Activated CD4-positive, alpha-beta T cell treated with anti-CD3 and anti-CD28 coated beads, Interleukin-10, Interleukin-2, amounts not matched to agents 100 ng/mL and 50 ng/mL, durations not matched to agents 16 hours and 8 hours (primary cell): ENCODE data around the gene PURA.

Experiments
- DNase-seq: peaks from one replicate; pipeline ENCODE4 v3.0.0-alpha.2; 2020

PURA gene

DNA sequence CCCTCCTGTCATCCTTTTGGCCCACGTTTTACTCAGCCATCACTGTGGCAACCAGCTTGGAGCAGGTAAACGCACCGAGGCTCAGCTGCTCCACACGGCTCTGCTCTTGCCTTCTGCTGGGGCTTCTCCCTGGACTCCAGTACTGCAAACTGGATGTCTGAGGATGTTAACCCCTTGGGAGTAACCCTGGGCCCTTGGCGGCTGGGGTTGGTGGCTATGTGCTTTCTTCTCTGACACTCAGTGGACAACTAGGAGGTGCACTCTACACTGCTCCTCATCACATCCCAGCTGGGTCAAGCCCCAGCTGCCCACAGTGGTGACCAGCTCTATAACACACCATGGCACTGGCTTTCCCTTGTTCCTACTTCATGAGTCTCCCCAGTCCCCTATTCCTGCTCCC is 48.9 kb downstream of the PURA start:
- DNase-seq = no peak

DNA sequence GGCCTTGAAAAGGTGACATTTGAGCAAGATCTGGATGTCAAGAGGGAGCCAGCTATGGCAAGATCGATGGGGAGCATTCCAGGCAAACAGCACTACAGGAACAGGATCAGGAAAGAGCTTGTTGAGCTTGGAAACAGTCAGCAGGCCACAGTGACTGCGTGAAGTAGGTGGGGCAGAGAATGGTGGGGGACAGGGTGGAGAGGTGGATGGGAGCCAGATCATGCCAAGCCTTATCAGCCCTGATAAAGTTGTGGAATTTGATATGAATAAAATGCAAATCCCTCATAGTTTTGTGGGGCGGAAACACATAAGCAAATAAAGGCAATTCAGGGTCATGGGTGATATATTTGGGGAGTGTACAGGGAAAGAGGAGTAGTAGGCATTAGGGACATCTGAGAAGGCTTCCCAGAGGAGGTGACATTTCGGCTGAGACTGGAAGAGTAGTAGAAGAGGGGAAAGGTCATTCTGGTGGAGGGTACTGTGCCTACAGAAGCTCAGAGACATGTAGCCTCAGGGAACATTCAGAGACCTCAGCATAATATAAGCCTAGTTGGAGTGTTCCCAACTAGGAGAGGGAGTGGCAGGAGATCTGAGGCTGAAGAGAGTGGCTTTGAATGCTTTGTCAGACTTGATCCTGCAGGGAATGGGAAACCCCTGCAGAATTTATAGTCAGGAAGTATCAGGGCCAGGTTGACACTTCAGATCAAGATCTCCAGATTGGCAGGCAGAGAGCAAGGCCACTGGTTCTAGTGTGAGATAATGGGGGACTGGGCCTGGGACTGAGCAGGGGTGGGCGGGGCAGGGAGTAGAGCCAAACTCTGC is 51.4 kb downstream of the PURA start:
- DNase-seq = no peak

DNA sequence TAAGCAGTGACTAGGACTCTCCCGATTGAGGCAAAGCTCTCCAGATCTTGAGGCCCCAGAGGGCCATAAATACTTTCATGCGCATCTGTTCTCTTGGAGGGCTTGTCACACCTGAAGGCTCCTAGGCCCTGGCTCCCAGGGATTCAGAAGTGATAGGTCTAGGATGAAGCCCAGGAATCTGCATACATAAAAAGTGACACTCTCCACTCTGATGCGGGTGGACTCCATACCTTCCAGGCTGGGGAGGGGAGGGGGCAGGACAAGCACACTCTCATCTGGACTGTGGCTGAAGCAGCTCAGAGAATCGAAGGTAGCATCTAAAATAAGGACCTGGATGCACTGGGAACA is 52.0 kb downstream of the PURA start:
- no peak for DNase-seq

DNA sequence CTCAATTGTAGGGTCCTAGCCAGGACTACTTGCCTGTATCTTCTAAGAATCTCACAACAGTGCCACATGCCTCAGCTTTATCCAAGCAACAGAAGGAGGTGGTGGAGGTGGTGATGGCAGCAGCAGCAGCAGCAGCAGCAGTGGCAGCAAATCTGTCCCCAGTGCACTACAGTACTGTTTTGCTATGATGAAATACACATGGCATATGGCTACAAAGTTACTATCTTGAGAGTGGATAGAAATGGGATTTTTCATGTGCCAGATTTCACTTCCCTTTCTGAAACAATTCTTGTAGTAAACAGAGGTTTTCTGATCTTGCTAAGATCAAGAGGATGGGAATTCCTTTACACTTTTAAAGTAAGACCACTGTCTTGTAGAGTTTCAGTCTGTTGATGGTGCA is 53.0 kb downstream of the PURA start:
- no peak for DNase-seq

DNA sequence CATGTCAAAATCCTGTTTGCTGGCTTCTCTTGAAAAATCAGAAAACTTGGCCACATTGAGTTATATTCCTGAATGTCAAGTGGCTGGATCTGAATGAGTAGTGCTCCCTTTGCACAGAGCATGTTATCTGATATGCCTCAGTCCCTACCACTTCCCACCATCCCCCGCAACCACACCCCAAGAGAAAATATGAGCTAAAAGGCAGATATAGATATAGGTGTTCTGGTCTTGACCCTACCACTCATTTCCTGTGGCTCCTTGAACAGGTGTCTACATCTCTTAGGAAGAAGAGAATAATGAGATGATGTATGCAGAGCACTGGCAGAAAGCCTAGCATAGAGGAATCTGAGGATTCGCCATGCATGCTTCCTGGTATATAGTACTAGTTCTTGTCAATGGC is 54.5 kb downstream of the PURA start:
- no peak for DNase-seq

DNA sequence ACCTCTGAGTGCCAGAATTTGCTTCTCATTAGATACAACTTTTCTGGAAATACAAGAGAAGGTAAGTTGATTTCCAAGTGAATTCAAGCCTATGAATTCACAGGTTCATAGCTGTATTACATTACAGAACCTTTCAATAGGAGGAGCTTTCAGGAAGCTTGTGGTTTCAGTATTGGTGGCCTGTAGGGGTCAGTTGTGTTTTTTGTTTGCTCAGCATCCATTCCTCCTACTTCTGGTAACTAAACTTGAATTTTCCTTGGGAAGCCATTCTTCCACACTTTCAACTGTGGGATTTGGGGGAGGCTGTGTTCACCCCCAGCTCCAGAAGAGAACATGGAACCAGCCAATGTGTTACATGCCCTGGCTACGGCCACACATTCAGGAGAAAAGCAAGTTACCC is 55.5 kb downstream of the PURA start:
- DNase-seq = no peak

DNA sequence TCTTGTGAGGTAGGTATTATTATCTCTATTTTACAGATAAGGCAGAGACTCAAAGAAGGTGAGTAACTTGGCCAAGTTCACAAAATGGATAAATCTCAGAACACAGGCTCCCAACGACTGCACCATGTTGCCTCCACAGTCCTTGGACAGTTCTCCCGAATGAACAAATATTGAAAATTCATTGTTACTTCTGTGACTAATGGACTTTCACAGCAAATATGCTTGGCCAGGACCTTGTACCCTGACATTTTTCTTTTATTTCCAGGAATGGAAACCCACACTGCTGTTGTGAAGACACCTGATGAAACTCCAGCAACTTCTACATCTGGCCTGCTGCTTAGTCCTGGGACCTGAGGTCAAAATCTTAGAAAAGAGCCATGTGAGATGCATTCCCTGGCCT is 58.6 kb downstream of the PURA start:
- DNase-seq = no peak

DNA sequence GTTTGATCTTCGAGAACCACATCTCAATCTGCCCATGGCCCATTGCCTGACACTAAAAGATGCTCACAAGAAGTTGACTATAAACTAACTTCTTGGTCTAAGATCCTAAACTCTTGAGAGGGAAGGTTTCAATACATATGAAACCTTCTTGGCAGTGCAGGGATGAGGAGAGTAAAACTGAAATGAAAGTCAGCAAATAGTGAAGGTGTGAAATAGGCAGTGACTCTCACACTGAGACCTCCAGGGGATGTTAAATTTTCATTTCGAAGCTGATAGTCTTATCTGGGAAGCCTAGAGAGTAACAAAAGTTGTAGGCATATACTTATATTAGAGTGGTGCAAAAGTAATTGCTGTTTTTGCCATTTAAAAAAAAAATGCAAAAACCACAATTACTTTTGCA is 60.1 kb downstream of the PURA start:
- no peak for DNase-seq

DNA sequence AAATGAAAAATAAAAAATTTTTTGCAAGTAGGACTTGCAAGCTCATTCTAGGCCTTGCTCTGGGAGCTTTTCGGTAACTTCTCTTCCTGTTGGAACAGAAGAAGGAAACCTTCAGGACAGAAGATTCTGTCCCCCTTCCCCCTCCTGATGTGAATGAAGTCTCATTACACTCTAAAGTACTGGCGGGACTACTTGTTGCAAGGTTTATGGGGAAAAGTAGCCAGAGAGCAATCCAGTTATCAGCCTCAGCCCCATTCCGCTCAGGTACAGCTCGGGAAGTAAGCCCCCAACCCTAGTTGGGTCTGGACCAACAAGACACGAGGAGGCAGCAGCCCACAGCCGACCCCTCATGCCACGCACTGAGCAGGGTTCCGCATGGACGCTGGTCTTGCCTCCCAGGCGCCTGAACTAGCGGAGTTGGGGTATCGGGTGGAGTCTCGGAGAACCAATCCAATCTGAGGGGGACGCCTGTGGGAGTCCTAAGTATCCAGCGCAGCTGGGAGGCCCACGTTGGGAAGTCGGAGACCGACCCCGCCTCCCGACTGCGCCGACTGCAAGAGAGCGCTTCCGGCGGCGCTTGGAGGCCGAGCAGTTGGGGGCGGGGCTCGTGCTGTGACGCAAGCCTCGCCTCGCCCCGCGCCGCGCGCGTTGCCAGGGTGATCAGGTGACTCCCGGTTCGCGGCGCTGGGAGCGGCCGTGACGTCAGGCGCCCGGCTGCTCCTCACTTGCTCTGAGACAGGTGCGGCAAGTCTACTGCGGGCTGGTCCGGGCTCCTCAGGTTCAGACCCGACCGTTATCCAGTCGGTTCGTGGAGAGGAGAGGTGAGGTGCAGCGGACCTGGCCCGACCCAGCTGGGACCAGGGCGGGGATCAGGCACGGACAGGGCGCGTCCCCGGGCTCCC is 60.8 kb downstream of the PURA start, which contains the start of gene CYSTM1:
TSS of gene CYSTM1 (plus strand) at position 724 of the 902 bp plus-strand sequence. CDS start 19,278 bp downstream, outside the sequence.
- DNase-seq = peak; percentile 97
